ENCODE results near the gene SLC39A11.

The SLC39A11 gene

GRCh38 chr17:72952220-72952619, 140.3 kb downstream of the SLC39A11 start:
- CTCF ChIA-PET = no interaction called here
- no peak for DNase-seq (ENCODE audit: extremely low spot score)
- POLR2A ChIA-PET = no interaction called here
- no peak for TF ChIP-seq CTCF (IDR thresholded peaks at IDR 0.05; ENCODE audit: control extremely low read depth, extremely low read depth, low read depth, missing control alignments)

GRCh38 chr17:72950242-72950931, 142.1 kb downstream of the SLC39A11 start:
- POLR2A ChIA-PET = interaction anchor here (0.8 kb wide), 1 partner anchor 920 kb away, joined by 4 read pairs; no protein-coding TSS in a partner anchor
- no peak for DNase-seq (ENCODE audit: extremely low spot score)
- CTCF ChIA-PET = interaction anchor here (1.1 kb wide), 2 partner anchors 9 to 12 kb away, joined by 3 read pairs; no protein-coding TSS in a partner anchor
- TF ChIP-seq CTCF (IDR thresholded peaks at IDR 0.05; ENCODE audit: control extremely low read depth, extremely low read depth, low read depth, missing control alignments) = no peak

- no peak for DNase-seq (ENCODE audit: extremely low spot score)
- ChIA-PET CTCF (interaction anchor here (1.4 kb wide), 1 partner anchor 38 kb away, joined by 4 read pairs; no protein-coding TSS in a partner anchor), POLR2A (no interaction called here)
- no peak for TF ChIP-seq CTCF (IDR thresholded peaks at IDR 0.05; ENCODE audit: control extremely low read depth, extremely low read depth, low read depth, missing control alignments)
These were observed 144.4 kb downstream of the SLC39A11 start for GRCh38 chr17:72948115-72948514.

GRCh38 chr17:72947475-72947874, 145.0 kb downstream of the SLC39A11 start:
- ChIA-PET CTCF (interaction anchor here (1.3 kb wide), 1 partner anchor 10 kb away, joined by 3 read pairs; no protein-coding TSS in a partner anchor), POLR2A (no interaction called here)
- no peak for TF ChIP-seq CTCF (IDR thresholded peaks at IDR 0.05; ENCODE audit: control extremely low read depth, extremely low read depth, low read depth, missing control alignments)
- DNase-seq (ENCODE audit: extremely low spot score) = no peak

GRCh38 chr17:72946696-72947095, 145.8 kb downstream of the SLC39A11 start:
- CTCF ChIA-PET = interaction anchor here (1.3 kb wide), 1 partner anchor 9 kb away, joined by 3 read pairs; no protein-coding TSS in a partner anchor
- no peak for DNase-seq (ENCODE audit: extremely low spot score)
- POLR2A ChIA-PET = no interaction called here
- no peak for TF ChIP-seq CTCF (IDR thresholded peaks at IDR 0.05; ENCODE audit: control extremely low read depth, extremely low read depth, low read depth, missing control alignments)

GRCh38 chr17:72946156-72946555, 146.3 kb downstream of the SLC39A11 start:
- ChIA-PET POLR2A (no interaction called here), CTCF (interaction anchor here (1.3 kb wide), 1 partner anchor 8 kb away, joined by 3 read pairs; no protein-coding TSS in a partner anchor)
- TF ChIP-seq CTCF (IDR thresholded peaks at IDR 0.05; ENCODE audit: control extremely low read depth, extremely low read depth, low read depth, missing control alignments) = no peak
- DNase-seq (ENCODE audit: extremely low spot score) = no peak

Data from GM10248 (cell line).